ENCODE measurements around the gene POGLUT3. TPM values are rescaled to one million over a fixed set of nuclear protein-coding genes. Genes with fewer than 3 reads are reported as not detected.

Gene POGLUT3
- total RNA-seq, 1 experiment from 2014 or later = 17.3 TPM

DNA sequence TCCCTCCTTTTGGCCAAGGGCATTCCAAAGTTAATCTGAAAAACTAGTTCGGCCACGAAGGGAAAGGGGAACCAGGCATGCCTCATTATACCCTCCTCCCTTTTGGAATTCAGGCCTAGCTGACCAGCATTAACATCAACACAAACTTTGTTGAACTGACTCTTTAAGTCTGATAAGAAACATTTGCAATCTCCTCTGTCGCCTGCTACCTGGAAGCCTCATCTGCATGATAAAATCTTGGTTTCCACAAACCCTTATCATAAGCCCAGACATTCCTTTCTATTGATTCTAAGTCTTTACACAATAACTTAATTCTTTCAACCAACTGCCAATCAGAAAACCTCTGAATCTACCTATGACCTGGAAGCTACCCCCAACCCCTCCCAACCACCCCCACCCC lies 11.4 kb downstream of the POGLUT3 start:
- Histone ChIP-seq H3K27me3 (ENCODE audit: control insufficient read depth, insufficient read depth, low read length) (no peaks in the 10 kb centered on the region), H3K4me3 (ENCODE audit: insufficient read depth, low read depth, low read length) (no peak overlapping the region), H3K36me3 (replicated peaks; ENCODE audit: control insufficient read depth, insufficient read depth, low read length) (no peaks in the 10 kb centered on the region; the same call in 1 of the 2 replicates)
- no peak for DNase-seq

DNA sequence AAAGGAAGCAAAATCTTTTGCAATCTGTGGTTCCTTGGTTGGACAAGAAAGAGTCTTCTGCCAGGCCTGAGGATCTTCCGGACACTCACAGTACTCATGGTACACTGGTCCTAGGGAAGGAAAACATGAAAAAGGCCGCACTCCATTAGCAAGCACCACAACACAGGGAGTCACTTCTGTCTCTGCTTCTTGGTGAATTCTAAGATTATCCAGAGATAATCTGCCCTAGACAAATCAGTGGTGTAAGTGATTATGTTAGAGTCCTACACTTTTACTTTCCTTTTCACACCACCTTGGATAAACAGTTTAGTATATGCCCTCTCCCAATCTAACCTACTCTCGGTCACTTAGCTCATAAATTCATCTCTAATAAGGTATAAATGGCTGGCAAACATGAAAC lies 11.9 kb downstream of the POGLUT3 start:
- H3K36me3 ChIP-seq (replicated peaks; ENCODE audit: control insufficient read depth, insufficient read depth, low read length) = no peaks in the 10 kb centered on the region; the same call in 1 of the 2 replicates
- no peak for DNase-seq
- no peaks in the 10 kb centered on the region for H3K27me3 ChIP-seq (ENCODE audit: control insufficient read depth, insufficient read depth, low read length)
- no peak overlapping the region for H3K4me3 ChIP-seq (ENCODE audit: insufficient read depth, low read depth, low read length)

DNA sequence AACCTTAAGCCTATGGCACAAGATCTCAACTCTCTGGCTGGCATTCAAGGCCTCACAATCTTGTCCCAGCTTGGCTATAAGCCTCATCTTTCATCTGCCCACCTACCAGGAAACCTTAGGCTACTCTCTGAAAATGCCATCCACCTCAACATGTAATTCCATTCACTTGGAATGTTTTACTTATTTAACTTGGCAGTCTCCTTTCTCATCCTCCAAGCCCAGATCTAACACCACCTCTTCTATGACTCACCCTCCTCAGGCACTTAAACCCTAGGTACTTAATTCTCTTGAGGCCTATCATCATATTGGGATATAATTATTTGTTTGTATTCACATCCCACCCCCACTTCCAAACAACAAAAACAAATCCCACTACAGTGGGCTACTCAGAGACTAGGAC lies 15.0 kb downstream of the POGLUT3 start:
- no peak for DNase-seq
- H3K27me3 ChIP-seq (ENCODE audit: control insufficient read depth, insufficient read depth, low read length) = no peaks in the 10 kb centered on the region
- H3K36me3 ChIP-seq (replicated peaks; ENCODE audit: control insufficient read depth, insufficient read depth, low read length) = no peaks in the 10 kb centered on the region; the same call in none of the 2 replicates
- H3K4me3 ChIP-seq (ENCODE audit: insufficient read depth, low read depth, low read length) = no peak overlapping the region

DNA sequence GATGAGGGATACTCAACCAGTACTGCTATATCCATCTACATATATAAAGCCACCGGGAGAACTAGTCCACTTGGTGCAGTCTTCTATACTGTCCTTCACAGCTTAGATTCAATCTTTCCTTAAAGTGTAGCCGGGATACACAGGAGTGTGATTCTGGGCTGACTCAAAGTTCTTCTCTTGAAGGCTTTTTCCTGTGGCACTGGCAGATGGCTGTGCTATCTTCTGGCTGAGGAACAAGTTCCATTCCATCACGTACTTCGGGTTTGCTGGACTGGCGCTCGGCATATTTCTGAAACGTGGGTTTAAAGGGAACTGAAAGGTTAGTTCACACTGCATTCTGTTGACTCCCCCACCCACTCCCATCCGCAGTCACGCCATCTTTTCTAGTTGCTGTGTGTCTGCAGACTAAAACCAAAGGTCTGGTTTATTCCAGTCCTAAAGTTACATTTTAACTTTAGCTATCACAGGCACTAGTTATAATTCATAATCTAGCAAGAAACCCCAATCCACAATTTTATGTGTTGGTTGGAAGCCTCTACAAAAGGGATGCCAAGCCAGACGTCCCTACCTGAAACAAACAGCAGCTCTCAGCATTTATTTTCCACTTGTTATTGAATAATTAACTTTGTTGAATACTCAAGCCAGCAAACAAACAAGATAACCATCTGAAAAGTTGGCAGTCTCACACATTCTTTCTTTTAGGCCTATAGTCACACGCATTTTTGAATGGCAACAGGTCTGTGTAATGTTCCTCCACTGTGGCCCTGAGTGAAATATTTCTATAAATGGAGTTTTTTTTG lies 23.3 kb downstream of the POGLUT3 start:
- no peak overlapping the region for H3K4me3 ChIP-seq (ENCODE audit: insufficient read depth, low read depth, low read length)
- DNase-seq = no peak
- H3K27me3 ChIP-seq (ENCODE audit: control insufficient read depth, insufficient read depth, low read length) = no peaks in the 10 kb centered on the region
- H3K36me3 ChIP-seq (replicated peaks; ENCODE audit: control insufficient read depth, insufficient read depth, low read length) = peaks cover 1% of the 10 kb centered on the region

DNA sequence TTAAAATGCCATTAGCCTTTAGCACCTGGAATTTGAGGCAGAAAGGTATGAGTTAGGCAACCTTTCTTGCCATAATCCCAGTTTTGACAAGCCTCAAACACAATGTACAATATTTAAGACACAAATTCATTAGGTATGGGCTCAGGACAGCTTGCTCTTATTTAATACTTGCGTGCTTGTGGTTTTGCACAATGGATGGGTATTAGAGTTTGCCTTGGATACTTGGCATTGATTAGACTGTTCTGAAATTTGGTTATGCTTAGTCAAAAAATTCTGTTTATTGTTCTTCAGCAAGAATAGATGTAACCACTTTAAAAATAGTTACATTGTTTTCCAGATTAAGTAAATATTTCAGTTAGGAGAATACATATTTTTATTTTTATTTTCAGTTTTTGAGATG lies 25.5 kb downstream of the POGLUT3 start:
- Histone ChIP-seq H3K4me3 (ENCODE audit: insufficient read depth, low read depth, low read length) (no peak overlapping the region), H3K27me3 (ENCODE audit: control insufficient read depth, insufficient read depth, low read length) (no peaks in the 10 kb centered on the region), H3K36me3 (replicated peaks; ENCODE audit: control insufficient read depth, insufficient read depth, low read length) (peaks cover 1% of the 10 kb centered on the region)
- no peak for DNase-seq

DNA sequence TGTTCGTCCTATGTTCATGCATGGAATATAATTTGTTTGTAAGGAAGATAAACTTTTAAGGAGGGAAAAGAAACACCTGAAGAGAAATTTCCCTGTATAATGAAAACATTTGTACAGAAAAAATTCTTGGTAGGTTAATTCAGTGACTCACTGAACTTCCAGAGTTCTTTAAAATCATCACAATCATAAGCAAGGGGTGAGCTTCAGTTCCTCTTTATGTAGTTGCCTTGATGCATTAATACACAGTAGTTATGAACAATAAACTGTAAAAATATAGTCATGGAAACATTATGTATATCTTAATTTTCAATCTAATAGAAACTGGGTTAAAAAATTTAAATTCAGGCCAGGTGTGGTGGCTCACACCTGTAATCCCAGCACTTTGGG lies 29.7 kb downstream of the POGLUT3 start:
- DNase-seq = no peak
- H3K27me3 ChIP-seq (ENCODE audit: control insufficient read depth, insufficient read depth, low read length) = no peaks in the 10 kb centered on the region
- H3K4me3 ChIP-seq (ENCODE audit: insufficient read depth, low read depth, low read length) = no peak overlapping the region
- H3K36me3 ChIP-seq (replicated peaks; ENCODE audit: control insufficient read depth, insufficient read depth, low read length) = no peaks in the 10 kb centered on the region; the same call in 1 of the 2 replicates

DNA sequence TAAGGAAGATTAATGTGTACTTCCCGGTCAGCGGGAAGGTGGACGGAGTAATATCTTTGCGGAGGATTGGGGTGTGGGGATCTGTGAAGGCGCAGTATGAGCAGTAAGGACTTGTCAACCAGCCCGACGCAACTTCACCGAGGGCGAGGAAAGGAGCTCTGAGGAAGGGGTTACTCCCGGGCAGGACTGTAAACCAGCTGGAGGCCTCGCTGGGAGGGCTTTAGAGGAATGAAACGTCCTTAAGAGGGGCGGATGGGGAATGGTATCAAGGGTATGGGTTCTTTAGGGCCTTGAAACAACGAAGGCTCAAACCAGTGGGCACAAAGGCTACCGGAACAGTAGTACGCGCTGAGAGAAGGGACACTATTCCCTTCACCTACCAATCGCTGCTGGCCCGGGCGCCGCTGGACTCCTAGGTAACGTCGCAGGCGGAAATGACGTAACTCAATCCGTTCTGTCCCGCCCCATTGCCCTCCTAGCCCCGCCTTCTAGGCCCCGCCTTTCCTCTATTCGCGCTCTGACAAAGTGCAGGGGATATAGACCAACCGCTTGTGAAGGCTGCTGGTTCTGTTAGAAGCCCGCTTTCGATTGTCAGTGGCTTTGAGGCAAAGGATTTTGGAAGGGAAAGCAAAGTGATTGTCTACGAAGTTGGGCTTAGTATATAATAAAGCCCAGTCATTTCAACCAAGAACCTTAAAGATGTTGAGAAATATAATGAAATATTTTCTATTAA lies 30.9 kb downstream of the POGLUT3 start, which contains the start of gene C11orf65:
C11orf65 (minus strand) TSS at position 439 of the 733 bp plus-strand sequence. CDS start 5,970 bp downstream, outside the sequence.
- Histone ChIP-seq H3K4me3 (ENCODE audit: insufficient read depth, low read depth, low read length) (peak within 1 kb of the TSS; percentile 59), H3K27me3 (ENCODE audit: control insufficient read depth, insufficient read depth, low read length) (no peaks in the 10 kb centered on the region), H3K36me3 (replicated peaks; ENCODE audit: control insufficient read depth, insufficient read depth, low read length) (no peaks in the 10 kb centered on the region)
- DNase-seq = peak; percentile 85

DNA sequence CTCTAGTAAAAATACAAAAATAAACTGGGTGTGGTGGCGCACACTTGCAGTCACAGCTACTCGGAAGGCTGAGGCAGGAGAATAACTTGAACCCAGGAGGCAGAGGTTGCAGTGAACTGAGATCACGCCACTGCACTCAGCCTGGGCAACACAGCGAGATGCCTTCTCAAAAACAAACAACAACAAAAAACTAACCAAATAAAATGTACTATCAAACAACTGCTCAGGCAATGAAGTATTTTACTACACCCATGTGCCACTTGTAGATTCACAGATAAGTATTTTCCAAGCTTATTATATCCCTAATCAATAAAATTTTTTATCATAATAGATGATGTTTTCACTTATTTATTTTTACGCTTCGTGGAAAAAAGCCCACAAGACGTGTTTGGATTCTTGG lies 31.8 kb downstream of the POGLUT3 start:
- Histone ChIP-seq H3K27me3 (ENCODE audit: control insufficient read depth, insufficient read depth, low read length) (no peaks in the 10 kb centered on the region), H3K36me3 (replicated peaks; ENCODE audit: control insufficient read depth, insufficient read depth, low read length) (no peaks in the 10 kb centered on the region), H3K4me3 (ENCODE audit: insufficient read depth, low read depth, low read length) (peak overlapping the region; percentile 59)
- no peak for DNase-seq

DNA sequence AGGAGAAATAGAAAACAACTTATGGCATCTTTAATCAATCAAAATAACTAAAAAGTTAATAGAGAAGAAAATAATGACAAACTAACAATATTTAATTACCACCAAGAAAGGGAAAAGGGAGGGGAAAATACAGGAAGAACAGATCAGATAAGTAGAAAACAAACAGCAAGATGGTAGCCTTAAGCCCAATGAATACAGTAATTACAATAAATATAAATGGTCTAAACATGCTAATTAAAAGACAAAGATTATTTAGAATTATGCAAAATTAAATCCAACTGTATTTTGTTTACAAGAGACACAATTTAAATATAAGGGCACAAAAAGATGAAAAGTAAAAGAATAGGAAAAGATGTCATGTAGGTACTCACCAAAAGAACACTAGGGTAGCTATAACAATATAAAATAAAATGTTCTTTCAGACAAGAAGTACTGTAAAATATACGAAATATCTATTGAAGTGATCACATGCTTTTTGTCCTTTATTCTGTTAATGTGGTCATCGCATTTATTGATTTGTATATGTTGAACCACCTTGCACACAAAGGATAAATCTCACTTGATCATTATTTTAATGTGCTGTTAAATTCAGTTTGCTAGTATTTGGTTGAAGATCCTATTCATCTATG lies 44.9 kb downstream of the POGLUT3 start:
- no peak overlapping the region for H3K4me3 ChIP-seq (ENCODE audit: insufficient read depth, low read depth, low read length)
- no peak for DNase-seq
- no peaks in the 10 kb centered on the region; the same call in 1 of the 2 replicates for H3K27me3 ChIP-seq (ENCODE audit: control insufficient read depth, insufficient read depth, low read length)
- no peaks in the 10 kb centered on the region for H3K36me3 ChIP-seq (replicated peaks; ENCODE audit: control insufficient read depth, insufficient read depth, low read length)

Other genes starting within 250 kb of the POGLUT3 start
- 0.41 and 1.2 TPM in 2 replicates for gene C11orf65, start 30.9 kb downstream of the POGLUT3 start, total RNA-seq (2014; rRNA removed; shearing (Covaris generic))
- gene EXPH5, start 95.4 kb upstream of the POGLUT3 start, total RNA-seq (2014; rRNA removed; shearing (Covaris generic)) = 1.2 and 1.9 TPM in 2 replicates
- 38.7 and 53.1 TPM in 2 replicates for gene DDX10, start 166.7 kb upstream of the POGLUT3 start, total RNA-seq (2014; rRNA removed; shearing (Covaris generic))

All from H7 (cell line).